ENCODE measurements around the gene MTAP.

- TF ChIP-seq, protein P1, sequence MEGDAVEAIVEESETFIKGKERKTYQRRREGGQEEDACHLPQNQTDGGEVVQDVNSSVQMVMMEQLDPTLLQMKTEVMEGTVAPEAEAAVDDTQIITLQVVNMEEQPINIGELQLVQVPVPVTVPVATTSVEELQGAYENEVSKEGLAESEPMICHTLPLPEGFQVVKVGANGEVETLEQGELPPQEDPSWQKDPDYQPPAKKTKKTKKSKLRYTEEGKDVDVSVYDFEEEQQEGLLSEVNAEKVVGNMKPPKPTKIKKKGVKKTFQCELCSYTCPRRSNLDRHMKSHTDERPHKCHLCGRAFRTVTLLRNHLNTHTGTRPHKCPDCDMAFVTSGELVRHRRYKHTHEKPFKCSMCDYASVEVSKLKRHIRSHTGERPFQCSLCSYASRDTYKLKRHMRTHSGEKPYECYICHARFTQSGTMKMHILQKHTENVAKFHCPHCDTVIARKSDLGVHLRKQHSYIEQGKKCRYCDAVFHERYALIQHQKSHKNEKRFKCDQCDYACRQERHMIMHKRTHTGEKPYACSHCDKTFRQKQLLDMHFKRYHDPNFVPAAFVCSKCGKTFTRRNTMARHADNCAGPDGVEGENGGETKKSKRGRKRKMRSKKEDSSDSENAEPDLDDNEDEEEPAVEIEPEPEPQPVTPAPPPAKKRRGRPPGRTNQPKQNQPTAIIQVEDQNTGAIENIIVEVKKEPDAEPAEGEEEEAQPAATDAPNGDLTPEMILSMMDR (IDR thresholded peaks at IDR 0.05) = no peak
- TF ChIP-seq EZH2 (IDR thresholded peaks at IDR 0.05; ENCODE audit: borderline replicate concordance, insufficient read depth, low read depth, low read length, poor library complexity, severe bottlenecking) = no peak
Observed at GRCh38 chr9:21856301-21857094, 54.1 kb downstream of the MTAP start.

All from B cell (primary cell).